Measurements from ENCODE around the gene PTGES2. TPM values are rescaled to one million over a fixed set of nuclear protein-coding genes. Genes with fewer than 3 reads are reported as not detected.

The PTGES2 gene
- total and polyA plus RNA-seq, 9 of the 15 experiments (the other 6 are each of a cell fraction or from before 2014, with no cell fraction given), result 2.4 to 196 (median 90.1) TPM

DNA sequence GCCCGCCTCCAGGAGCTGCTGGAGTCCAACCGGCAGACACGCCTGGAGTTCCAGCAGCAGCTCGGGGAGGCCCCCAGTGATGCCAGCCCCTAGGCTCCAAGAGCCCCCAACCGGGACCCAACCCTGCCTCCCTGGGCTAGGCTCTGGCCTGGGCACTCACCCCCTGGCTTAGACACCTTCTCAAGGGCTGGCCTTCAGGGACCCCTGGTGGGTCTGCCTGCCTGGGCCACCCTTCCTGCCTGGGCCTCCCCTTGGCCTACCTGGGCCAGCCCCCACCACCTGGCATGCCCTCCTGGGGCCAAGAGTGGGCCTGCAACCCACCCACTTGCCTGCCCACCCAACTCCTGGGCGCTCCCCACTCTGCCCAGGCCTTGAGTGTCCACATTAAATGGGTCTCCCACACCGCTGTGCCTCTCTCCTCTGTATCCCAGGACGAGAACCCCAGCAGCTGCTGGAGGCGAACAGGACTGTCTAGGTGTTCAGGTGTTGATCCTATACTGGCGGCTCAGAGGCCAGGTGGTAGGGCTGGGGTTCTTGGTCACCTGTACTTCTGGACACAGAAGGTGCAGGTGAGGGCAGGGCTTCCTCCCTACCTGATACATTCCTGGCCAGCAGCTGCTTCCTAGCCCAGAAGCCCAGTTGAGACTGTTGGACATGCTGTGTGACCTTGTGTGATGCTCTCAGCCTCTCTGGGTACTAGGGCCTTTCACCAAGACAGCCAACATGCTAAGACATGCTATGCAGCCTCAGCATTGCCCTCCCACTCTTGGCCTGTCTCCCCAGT lies 36.2 kb upstream of the PTGES2 start (continued):
- TF ChIP-seq AFF1 (IDR thresholded peaks at IDR 0.05; ENCODE audit: low read depth in 1 of 2, partially characterized antibody in 2 of 2) (no peak), RBBP5 (IDR thresholded peaks at IDR 0.05; ENCODE audit: borderline replicate concordance, insufficient read depth, low read length, poor library complexity, severe bottlenecking) (no peak), HNRNPK (IDR thresholded peaks at IDR 0.05; ENCODE audit: low read depth, low read length, poor library complexity, severe bottlenecking) (no peak), ZNF24 (IDR thresholded peaks at IDR 0.05) (no peak), SMARCA5 (IDR thresholded peaks at IDR 0.05) (peak; percentile 64; the same call in 1 of the 2 replicates), ZNF431 (CRISPR knock-in tag; IDR thresholded peaks at IDR 0.05) (no peak), IFI16 (CRISPR knock-in tag; IDR thresholded peaks at IDR 0.05) (no peak), ZBTB26 (CRISPR knock-in tag; IDR thresholded peaks at IDR 0.05) (0 out of 2 replicates have a peak, but pooled peaks have one; percentile 5), NFRKB (IDR thresholded peaks at IDR 0.05; ENCODE audit: low read depth) (no peak), KLF1 (tag; IDR thresholded peaks at IDR 0.05) (no peak), ZNF77 (CRISPR knock-in tag; IDR thresholded peaks at IDR 0.05) (no peak), PPARD (CRISPR knock-in tag; IDR thresholded peaks at IDR 0.05) (0 out of 2 replicates have a peak, but pooled peaks have one; percentile 14), HBP1 (CRISPR knock-in tag; IDR thresholded peaks at IDR 0.05) (no peak)
- TF ChIP-seq, protein P1, sequence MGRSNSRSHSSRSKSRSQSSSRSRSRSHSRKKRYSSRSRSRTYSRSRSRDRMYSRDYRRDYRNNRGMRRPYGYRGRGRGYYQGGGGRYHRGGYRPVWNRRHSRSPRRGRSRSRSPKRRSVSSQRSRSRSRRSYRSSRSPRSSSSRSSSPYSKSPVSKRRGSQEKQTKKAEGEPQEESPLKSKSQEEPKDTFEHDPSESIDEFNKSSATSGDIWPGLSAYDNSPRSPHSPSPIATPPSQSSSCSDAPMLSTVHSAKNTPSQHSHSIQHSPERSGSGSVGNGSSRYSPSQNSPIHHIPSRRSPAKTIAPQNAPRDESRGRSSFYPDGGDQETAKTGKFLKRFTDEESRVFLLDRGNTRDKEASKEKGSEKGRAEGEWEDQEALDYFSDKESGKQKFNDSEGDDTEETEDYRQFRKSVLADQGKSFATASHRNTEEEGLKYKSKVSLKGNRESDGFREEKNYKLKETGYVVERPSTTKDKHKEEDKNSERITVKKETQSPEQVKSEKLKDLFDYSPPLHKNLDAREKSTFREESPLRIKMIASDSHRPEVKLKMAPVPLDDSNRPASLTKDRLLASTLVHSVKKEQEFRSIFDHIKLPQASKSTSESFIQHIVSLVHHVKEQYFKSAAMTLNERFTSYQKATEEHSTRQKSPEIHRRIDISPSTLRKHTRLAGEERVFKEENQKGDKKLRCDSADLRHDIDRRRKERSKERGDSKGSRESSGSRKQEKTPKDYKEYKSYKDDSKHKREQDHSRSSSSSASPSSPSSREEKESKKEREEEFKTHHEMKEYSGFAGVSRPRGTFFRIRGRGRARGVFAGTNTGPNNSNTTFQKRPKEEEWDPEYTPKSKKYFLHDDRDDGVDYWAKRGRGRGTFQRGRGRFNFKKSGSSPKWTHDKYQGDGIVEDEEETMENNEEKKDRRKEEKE (IDR thresholded peaks at IDR 0.05; ENCODE audit: borderline replicate concordance in 1 of 2, control insufficient read depth in 1 of 2, low read depth in 2 of 2, low read length in 1 of 2), result no peak
- TF ChIP-seq, protein P2, sequence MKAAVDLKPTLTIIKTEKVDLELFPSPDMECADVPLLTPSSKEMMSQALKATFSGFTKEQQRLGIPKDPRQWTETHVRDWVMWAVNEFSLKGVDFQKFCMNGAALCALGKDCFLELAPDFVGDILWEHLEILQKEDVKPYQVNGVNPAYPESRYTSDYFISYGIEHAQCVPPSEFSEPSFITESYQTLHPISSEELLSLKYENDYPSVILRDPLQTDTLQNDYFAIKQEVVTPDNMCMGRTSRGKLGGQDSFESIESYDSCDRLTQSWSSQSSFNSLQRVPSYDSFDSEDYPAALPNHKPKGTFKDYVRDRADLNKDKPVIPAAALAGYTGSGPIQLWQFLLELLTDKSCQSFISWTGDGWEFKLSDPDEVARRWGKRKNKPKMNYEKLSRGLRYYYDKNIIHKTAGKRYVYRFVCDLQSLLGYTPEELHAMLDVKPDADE (conservative IDR thresholded peaks at IDR 0.05; ENCODE audit: control insufficient read depth, low read depth, low read length), result 0 out of 2 replicates have a peak, but pooled peaks have one; percentile 29
